BLaER1 treated with 17β-estradiol and CSF1 and Interleukin-3, amounts not matched to agents 10 nM and 100 nM (cell line): ENCODE results near the gene SYMPK.

ENCODE experiments used
- H3K27ac ChIP-seq, 11 experiments: shearing (Covaris generic); formaldehyde crosslinking; 2 replicates each; pipeline ENCODE4 v1.8.1; 2022
- H3K27me3 ChIP-seq, 11 experiments: shearing (Covaris generic); formaldehyde crosslinking; 2 replicates each; pipeline ENCODE4 v1.8.1; 2022
- H3K36me3 ChIP-seq, 11 experiments: shearing (Covaris generic); formaldehyde crosslinking; 2 replicates each; pipeline ENCODE4 v1.8.1; 2022
- H3K4me1 ChIP-seq, 10 experiments: shearing (Covaris generic); formaldehyde crosslinking; 2 replicates each; pipeline ENCODE4 v1.8.1; 2022
- H3K4me2 ChIP-seq, 11 experiments: shearing (Covaris generic); formaldehyde crosslinking; 2 replicates each; pipeline ENCODE4 v1.8.1; 2022
- H3K4me3 ChIP-seq, 10 experiments: shearing (Covaris generic); formaldehyde crosslinking; 2 replicates each; pipeline ENCODE4 v1.8.1; 2022
- H3K9ac ChIP-seq, 11 experiments: shearing (Covaris generic); formaldehyde crosslinking; 2 replicates each; pipeline ENCODE4 v1.8.1; 2022
- H3K9me3 ChIP-seq, 11 experiments: shearing (Covaris generic); formaldehyde crosslinking; replicated peaks in 1 of 11; 2 replicates each; pipeline ENCODE4 v1.8.1; 2022
- H4K20me1 ChIP-seq, 11 experiments: shearing (Covaris generic); formaldehyde crosslinking; 2 replicates each; pipeline ENCODE4 v1.8.1; 2022
- Cebpa-rat ChIP-seq, 11 experiments: shearing (Covaris generic); IDR thresholded peaks; 2 replicates each; pipeline ENCODE4 v1.8.1; 2022

Gene SYMPK

GRCh38 chr19:45889210-45889885 lies 26.4 kb upstream of the SYMPK start:
- TF ChIP-seq Cebpa-rat (IDR thresholded peaks at IDR 0.05) = no peak
- Histone ChIP-seq H3K4me3 (no peak overlapping the region), H4K20me1 (peaks cover 12 to 41% (median 20%) of the 10 kb centered on the region in 11 experiments; a peak in 20 of 22 replicates), H3K9ac (no peak overlapping the region), H3K27me3 (no peaks in the 10 kb centered on the region), H3K9me3 (no peaks in the 10 kb centered on the region), H3K4me2 (no peak overlapping the region), H3K4me1 (peaks cover 17 to 37% (median 25%) of the 10 kb centered on the region in 10 experiments), H3K36me3 (peaks cover 2 to 49% (median 27%) of the 10 kb centered on the region in 11 experiments; a peak in 20 of 22 replicates), H3K27ac (no peak overlapping the region)

DNA sequence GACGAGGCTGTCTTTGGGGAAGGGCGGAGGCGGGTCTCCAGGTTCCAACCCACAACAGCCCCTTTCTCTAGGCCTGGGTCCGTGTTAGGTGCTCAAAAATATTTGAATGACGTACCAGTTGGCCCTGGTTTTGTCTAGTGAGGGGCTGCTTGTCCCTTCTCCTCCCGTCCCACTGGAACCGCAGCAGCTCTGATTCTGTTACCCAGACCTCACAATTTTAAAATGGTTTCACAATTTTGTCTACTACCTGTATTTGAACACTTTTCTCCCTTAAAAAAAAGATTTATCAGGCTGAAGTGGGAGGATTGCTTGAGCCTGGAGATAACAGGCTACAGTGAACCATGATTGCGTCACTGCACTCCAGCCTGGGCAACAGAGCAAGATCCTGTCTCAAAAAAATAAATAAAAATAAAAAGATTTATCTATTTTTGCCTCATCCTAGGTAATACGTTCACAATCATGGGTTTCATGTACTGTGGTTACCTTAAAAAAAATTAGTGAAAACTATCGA lies 24.3 kb upstream of the SYMPK start:
- peak in 7 of 11 experiments; percentile 17 to 68 (median 38); a peak in 6 of 22 replicates for TF ChIP-seq Cebpa-rat (IDR thresholded peaks at IDR 0.05)
- Histone ChIP-seq H3K27me3 (no peaks in the 10 kb centered on the region), H3K9me3 (no peaks in the 10 kb centered on the region), H3K27ac (peak overlapping the region; percentile 75 to 92 (median 89)), H3K9ac (peak overlapping the region; percentile 81 to 95 (median 88)), H3K36me3 (peaks cover 0 to 45% (median 26%) of the 10 kb centered on the region in 11 experiments; a peak in 17 of 22 replicates), H3K4me3 (peak overlapping the region; percentile 69 to 87 (median 78)), H4K20me1 (peaks cover 26 to 43% (median 33%) of the 10 kb centered on the region in 11 experiments; a peak in 20 of 22 replicates), H3K4me2 (peak overlapping the region; percentile 90 to 100 (median 98)), H3K4me1 (peaks cover 35 to 42% (median 39%) of the 10 kb centered on the region in 10 experiments)

- Histone ChIP-seq H3K9me3 (no peaks in the 10 kb centered on the region), H3K4me1 (peaks cover 35 to 48% (median 45%) of the 10 kb centered on the region in 10 experiments), H3K36me3 (peaks cover 0 to 38% (median 23%) of the 10 kb centered on the region in 11 experiments; a peak in 17 of 22 replicates), H4K20me1 (peaks cover 26 to 43% (median 36%) of the 10 kb centered on the region in 11 experiments; a peak in 20 of 22 replicates), H3K9ac (peak overlapping the region; percentile 81 to 95 (median 88)), H3K27ac (peak overlapping the region; percentile 75 to 92 (median 89)), H3K4me3 (peak overlapping the region; percentile 69 to 87 (median 78)), H3K27me3 (no peaks in the 10 kb centered on the region), H3K4me2 (peak overlapping the region; percentile 90 to 100 (median 98))
- no peak for TF ChIP-seq Cebpa-rat (IDR thresholded peaks at IDR 0.05)
These were observed 23.7 kb upstream of the SYMPK start for GRCh38 chr19:45886427-45887199.

DNA sequence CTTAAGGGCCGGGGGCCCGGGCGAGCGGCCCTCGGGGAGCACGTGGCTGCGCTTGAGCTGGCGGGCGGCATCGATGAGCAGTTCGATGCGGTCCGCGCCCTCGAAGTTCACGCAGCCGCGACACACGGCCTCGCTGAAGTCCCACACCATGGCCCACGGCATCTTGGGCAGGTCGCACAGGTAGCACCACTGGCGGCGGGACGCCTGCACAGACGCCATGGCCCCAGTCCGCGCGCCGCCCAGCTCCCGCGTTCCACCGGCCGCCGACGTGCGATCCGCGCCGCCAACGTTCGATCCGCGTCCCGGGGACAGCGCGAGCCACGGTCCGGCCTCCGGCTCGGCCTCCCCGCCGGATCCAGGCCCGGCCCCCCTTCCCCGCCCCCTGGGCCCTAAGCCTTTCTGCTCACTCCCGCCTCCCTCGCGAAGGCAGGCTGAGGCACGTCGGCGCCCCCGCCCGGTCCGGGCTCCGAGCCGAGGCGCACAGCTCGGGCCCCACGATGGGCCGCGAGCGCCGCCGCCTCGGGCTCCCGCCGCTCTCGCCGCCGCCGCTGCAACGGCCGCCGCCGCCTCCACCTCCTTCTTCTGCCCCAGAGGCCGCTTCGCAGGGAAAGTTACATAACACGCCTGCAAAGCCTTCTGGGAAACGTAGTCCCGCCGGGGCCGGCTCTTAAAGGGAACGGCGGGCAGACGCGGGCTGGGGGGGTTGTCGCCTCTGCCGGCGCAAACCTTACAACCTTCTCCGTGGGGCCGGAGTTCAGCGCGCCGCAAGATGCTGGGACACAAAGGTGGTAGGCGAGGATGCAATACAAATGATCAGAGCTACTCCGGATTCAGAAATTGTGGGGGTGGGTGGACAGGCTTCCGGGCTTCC lies 22.8 kb upstream of the SYMPK start, which contains the start of gene IRF2BP1:
IRF2BP1 (minus strand) TSS at position 586 of the 871 bp plus-strand sequence; CDS start at position 219, 367 bp downstream.
- peak within 1 kb of the TSS; percentile 75 to 92 (median 89) for H3K27ac ChIP-seq
- peak in 7 of 11 experiments; percentile 8 to 44 (median 22); a peak in 5 of 22 replicates for TF ChIP-seq Cebpa-rat (IDR thresholded peaks at IDR 0.05)
- peak within 1 kb of the TSS; percentile 69 to 87 (median 78) for H3K4me3 ChIP-seq
- peaks cover 26 to 47% (median 36%) of the 10 kb centered on the region in 11 experiments; a peak in 20 of 22 replicates for H4K20me1 ChIP-seq
- H3K4me2 ChIP-seq = peak within 1 kb of the TSS; percentile 90 to 100 (median 98)
- H3K9ac ChIP-seq = peak within 1 kb of the TSS; percentile 81 to 95 (median 88)
- peaks cover 35 to 50% (median 46%) of the 10 kb centered on the region in 10 experiments for H3K4me1 ChIP-seq
- peaks cover 0 to 32% (median 20%) of the 10 kb centered on the region in 11 experiments; a peak in 16 of 22 replicates for H3K36me3 ChIP-seq
- no peaks in the 10 kb centered on the region for H3K9me3 ChIP-seq
- no peaks in the 10 kb centered on the region for H3K27me3 ChIP-seq

- peaks cover 35 to 53% (median 47%) of the 10 kb centered on the region in 10 experiments for H3K4me1 ChIP-seq
- H3K27ac ChIP-seq = peak overlapping the region; percentile 75 to 92 (median 89); a peak in 21 of 22 replicates
- H3K36me3 ChIP-seq = peaks cover 0 to 26% (median 15%) of the 10 kb centered on the region in 11 experiments; a peak in 16 of 22 replicates
- H4K20me1 ChIP-seq = peaks cover 26 to 47% (median 36%) of the 10 kb centered on the region in 11 experiments; a peak in 20 of 22 replicates
- peak overlapping the region; percentile 90 to 100 (median 98) for H3K4me2 ChIP-seq
- no peak for TF ChIP-seq Cebpa-rat (IDR thresholded peaks at IDR 0.05)
- peak overlapping the region; percentile 81 to 95 (median 88) for H3K9ac ChIP-seq
- no peaks in the 10 kb centered on the region for H3K27me3 ChIP-seq
- H3K4me3 ChIP-seq = peak overlapping the region; percentile 69 to 87 (median 78)
- no peaks in the 10 kb centered on the region for H3K9me3 ChIP-seq
These were observed 22.0 kb upstream of the SYMPK start for GRCh38 chr19:45884682-45885555.

DNA sequence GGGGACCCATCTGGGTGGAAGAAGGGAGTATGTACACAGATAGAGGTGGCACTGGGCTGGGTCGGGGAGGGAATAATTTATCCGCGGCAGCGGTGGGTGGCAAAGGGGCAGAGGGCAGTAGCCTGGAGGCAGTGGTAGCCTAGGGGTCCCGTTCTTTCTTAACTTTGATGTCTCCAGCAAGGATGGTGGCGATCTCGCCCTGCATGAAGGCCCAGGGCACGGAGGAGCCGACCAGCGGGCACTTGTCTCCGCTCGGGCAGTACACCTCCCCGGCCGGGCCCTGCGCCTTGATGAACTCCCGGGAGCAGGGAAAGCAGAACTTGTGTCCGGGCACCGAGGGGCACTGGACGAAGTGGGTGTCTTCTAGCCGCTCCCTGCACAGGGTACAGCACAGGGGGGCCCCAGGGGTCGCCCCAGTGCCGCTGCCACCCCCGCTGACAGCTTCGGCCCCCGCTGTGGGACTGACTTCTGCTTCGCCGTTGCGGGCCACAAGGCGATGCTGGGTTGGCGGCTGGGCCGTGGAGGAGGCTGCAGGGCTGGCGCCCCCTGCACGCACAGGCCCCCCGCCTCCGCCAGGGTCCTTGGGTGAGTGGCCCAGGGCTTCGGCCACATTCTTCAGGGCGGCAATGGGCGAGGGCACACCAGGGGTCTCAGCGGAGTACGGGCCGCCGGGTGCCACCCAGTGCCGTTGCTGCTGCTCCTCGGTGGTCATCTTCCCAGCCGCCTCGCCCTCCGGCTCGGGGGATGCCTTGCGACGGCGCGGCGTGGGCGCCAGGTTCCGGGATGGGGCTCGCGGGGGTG lies 21.1 kb upstream of the SYMPK start:
- H3K36me3 ChIP-seq = peaks cover 0 to 18% (median 12%) of the 10 kb centered on the region in 11 experiments; a peak in 13 of 22 replicates
- H3K4me3 ChIP-seq = peak overlapping the region in 7 of 10 experiments; percentile 8 to 87 (median 78); a peak in 8 of 20 replicates
- no peak for TF ChIP-seq Cebpa-rat (IDR thresholded peaks at IDR 0.05)
- 0 out of 22 replicates have a peak, but pooled peaks cover 0 to 5% (median 0%) of the 10 kb centered on the region in 11 experiments for H3K27me3 ChIP-seq
- peaks cover 35 to 59% (median 52%) of the 10 kb centered on the region in 10 experiments for H3K4me1 ChIP-seq
- H4K20me1 ChIP-seq = peaks cover 26 to 47% (median 36%) of the 10 kb centered on the region in 11 experiments; a peak in 20 of 22 replicates
- H3K9me3 ChIP-seq = no peaks in the 10 kb centered on the region
- peak overlapping the region; percentile 90 to 100 (median 98) for H3K4me2 ChIP-seq
- H3K27ac ChIP-seq = no peak overlapping the region
- H3K9ac ChIP-seq = peak overlapping the region; percentile 11 to 95 (median 88); a peak in 16 of 22 replicates
